HAP-1 (cell line): Measurements from ENCODE around the gene PHLPP1.

ENCODE experiments used
- DNase-seq, 2 experiments: peaks; one replicate each; pipeline ENCODE4 v3.0.0-alpha.2; 2016 to 2020; ENCODE audit warnings: low spot score in 2 of 2
- H3K27me3 ChIP-seq: fragments of 250-450 bp; sonication (Bioruptor Pico); 2 replicates; pipeline ENCODE4 v1.5.1; 2020; ENCODE audit warnings: low read depth, mild to moderate bottlenecking, moderate library complexity
- H3K36me3 ChIP-seq: fragments of 250-450 bp; sonication (Bioruptor Pico); replicated peaks from 2 replicates; pipeline ENCODE4 v1.5.1; 2020; ENCODE audit warnings: mild to moderate bottlenecking
- H3K4me1 ChIP-seq: fragments of 250-450 bp; sonication (Bioruptor Pico); 2 replicates; pipeline ENCODE4 v1.5.1; 2020; ENCODE audit warnings: mild to moderate bottlenecking
- H3K4me3 ChIP-seq: fragments of 250-450 bp; sonication (Bioruptor Pico); 2 replicates; pipeline ENCODE4 v1.5.1; 2020; ENCODE audit warnings: mild to moderate bottlenecking, moderate library complexity
- H3K9me3 ChIP-seq: fragments of 250-450 bp; sonication (Bioruptor Pico); 2 replicates; pipeline ENCODE4 v1.5.1; 2020; ENCODE audit warnings: mild to moderate bottlenecking, moderate library complexity
- in situ Hi-C: fragments of 300-500 bp; cut with MboI; formaldehyde crosslinking; loops from 3 replicates; pipeline ENCODE4 v1.14.3; 2020; ENCODE audit warnings: low sequenced_read_pairs, inconsistent platforms, mixed read lengths

Gene PHLPP1

DNA sequence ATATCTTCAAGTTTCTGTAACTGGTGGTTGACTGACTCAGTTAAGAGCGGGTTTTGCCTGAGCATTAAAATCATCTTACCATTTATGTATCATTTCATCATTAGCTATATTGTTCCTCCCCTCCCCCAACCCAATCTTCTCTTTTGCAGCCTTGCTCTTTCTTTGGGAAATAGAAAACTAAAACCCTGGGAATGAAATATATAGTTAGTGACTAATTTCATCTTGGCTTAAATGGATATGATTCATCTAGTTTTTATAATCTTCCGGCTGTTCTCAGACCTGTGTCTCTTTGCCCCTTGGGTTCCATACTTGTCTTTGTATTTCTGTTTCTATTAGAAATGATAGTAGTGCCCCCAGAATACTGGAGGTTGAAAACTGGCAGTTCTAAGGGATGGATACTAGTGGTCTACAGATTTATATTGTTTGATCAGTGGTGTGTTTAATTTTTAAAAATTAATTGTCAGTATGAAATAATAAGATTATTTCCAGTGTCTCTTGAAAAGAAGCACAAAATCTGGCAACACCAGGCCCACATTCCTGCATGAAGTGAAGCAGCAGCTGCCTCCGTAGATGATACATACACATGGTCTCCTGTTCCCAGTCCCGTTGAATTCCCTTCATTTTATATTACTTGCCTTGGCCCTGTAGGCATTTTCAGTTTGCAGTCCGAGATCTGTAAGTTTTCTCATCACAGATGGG is 44.5 kb downstream of the PHLPP1 start:
- Histone ChIP-seq H3K36me3 (no peaks in the 10 kb centered on the region), H3K4me3 (no peak overlapping the region), H3K27me3 (no peaks in the 10 kb centered on the region), H3K4me1 (peaks cover 17% of the 10 kb centered on the region), H3K9me3 (no peaks in the 10 kb centered on the region)
- in situ Hi-C loops: no loop called here
- no peak for DNase-seq

DNA sequence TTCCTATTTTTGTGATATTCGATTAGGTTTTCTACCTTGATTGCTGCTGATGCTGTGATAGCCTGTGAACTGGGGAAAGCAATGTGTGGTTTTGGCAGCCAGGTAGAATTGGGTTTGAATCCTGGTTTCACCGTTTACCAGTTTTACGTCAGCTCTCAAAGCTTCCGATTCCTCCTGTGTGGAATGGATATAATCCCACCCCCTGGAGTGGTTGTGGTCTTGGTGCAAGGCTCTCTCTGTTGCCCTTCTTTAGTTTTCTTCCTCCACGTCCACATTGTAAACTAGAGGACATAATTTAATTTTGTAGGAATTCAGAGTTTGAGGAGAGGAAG is 45.0 kb downstream of the PHLPP1 start:
- DNase-seq: no peak
- H3K36me3 ChIP-seq: no peaks in the 10 kb centered on the region
- no peaks in the 10 kb centered on the region for H3K27me3 ChIP-seq
- H3K4me1 ChIP-seq: peaks cover 13% of the 10 kb centered on the region
- in situ Hi-C loops: no loop called here
- no peaks in the 10 kb centered on the region for H3K9me3 ChIP-seq
- no peak overlapping the region for H3K4me3 ChIP-seq

DNA sequence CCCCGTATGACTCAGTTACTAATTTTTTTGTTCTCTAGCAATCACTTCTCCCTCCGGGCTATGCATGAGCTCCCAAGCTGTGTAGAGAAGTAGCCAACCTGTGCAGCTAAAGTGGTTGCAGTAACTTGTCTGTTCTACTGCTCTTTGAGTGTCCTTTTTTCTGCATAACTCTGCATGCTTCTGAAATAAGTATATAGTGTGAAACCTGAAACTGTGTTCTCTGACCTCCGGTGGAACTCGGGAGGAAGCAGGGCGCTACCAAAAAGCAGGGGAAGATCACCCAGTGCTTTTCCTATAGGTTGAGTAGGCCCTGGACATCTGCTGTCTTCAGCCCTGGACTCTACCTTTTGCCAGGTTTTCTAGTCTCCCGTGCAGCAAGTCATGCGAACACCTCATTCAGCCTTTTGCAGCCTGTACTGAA is 47.8 kb downstream of the PHLPP1 start:
- H3K4me3 ChIP-seq: no peak overlapping the region
- H3K27me3 ChIP-seq: no peaks in the 10 kb centered on the region
- in situ Hi-C loops: no loop called here
- no peak for DNase-seq
- peaks cover 11% of the 10 kb centered on the region for H3K4me1 ChIP-seq
- no peaks in the 10 kb centered on the region for H3K9me3 ChIP-seq
- H3K36me3 ChIP-seq: no peaks in the 10 kb centered on the region

DNA sequence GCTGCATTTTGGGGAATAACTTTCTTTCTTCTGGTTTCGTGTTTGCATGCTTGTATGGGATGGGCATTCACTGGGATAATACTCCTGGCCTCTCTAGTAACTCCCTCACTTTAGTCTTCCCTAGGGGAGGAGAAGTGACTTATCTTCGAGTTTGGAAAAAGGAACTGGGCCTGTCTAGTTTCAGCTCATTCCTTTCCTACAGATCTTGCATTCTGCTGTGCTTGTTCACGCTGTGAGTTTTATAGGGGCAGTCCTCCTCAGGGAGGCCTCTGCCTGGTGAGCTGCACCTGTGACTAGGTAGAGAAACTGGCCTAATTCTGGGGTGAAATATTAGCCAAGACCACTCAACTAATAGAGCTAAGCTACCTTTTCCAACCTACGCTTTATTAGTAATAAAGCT is 50.9 kb downstream of the PHLPP1 start:
- H3K27me3 ChIP-seq: no peaks in the 10 kb centered on the region
- no peaks in the 10 kb centered on the region; the same call in 1 of the 2 replicates for H3K4me1 ChIP-seq
- H3K36me3 ChIP-seq: no peaks in the 10 kb centered on the region
- no peaks in the 10 kb centered on the region for H3K9me3 ChIP-seq
- H3K4me3 ChIP-seq: no peak overlapping the region
- in situ Hi-C loops: no loop called here
- no peak for DNase-seq

DNA sequence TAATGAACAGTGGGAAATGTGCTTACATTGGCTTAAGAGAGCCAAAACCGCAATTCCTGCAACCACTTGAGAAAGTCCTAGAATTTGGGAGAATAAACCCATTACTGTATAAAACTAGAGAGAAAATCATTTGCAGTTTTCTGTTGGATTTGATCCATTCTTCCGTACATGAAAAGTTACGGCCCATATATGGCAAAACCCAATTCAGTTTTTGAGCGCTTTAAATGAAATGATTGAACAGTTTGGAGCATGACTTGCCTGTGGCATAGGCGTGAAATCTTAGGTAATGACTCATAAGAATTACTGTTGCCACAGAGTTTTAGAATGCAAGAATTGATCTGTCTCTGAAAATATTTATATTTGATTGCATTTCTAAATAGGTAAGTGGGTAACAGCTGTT is 52.0 kb downstream of the PHLPP1 start:
- H3K4me1 ChIP-seq: no peaks in the 10 kb centered on the region; the same call in 1 of the 2 replicates
- no peak overlapping the region for H3K4me3 ChIP-seq
- H3K27me3 ChIP-seq: no peaks in the 10 kb centered on the region
- in situ Hi-C loops: no loop called here
- H3K9me3 ChIP-seq: no peaks in the 10 kb centered on the region
- DNase-seq: no peak
- no peaks in the 10 kb centered on the region for H3K36me3 ChIP-seq

DNA sequence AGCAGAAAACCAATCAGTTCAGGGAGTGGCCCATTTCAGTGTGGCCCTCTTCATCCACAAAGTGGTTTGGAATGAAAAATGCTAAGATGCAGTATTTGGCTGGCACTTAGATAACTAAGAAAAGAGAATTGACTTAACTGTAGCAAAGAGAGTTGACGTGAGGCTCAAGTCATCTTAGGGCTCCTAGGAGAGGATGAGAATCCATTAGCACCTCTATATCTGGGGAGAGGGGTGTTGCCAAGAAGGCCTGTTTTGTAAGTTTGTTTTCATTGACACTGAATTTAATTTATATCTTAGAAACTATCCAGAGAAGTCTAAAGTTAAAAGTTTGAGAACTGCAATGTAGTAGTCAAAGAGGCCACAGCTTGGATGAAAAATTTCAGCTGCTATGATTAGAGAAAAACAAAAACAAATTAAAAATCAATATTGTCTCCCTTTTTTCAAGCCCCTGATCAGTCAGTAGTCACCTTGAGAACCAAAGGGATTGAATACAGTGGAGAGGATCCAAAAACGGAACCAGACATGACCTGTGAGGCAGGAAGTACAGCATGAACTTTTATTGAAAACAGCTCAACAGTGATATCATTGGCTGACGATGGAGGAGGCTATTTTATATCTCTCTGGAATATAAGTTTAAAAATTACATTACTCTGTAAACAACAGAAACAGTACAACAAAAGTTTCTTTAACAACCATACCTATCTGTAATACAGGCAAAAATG is 52.7 kb downstream of the PHLPP1 start:
- Histone ChIP-seq H3K27me3 (no peaks in the 10 kb centered on the region), H3K36me3 (no peaks in the 10 kb centered on the region), H3K4me3 (no peak overlapping the region), H3K4me1 (no peaks in the 10 kb centered on the region; the same call in 1 of the 2 replicates), H3K9me3 (no peaks in the 10 kb centered on the region)
- in situ Hi-C loops: no loop called here
- DNase-seq: no peak

DNA sequence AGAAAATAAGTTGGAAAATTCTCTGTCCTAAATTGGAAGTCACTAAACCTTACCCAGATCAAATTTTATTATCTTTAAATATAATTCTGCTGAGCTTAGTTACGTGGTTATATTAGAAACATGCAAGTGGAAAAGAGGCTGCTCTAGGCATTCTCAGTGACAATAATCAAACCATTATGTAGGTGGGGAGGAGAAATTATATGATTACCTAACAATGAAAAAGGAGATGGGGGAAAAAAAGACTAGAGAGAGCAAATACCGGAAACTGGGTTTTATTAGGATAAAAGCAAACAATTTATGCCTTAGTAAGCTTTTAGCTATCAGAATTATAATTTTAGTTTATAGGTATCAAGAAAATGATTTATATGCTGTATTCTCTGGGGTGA is 53.2 kb downstream of the PHLPP1 start:
- in situ Hi-C loops: no loop called here
- no peaks in the 10 kb centered on the region for H3K27me3 ChIP-seq
- no peaks in the 10 kb centered on the region for H3K36me3 ChIP-seq
- no peaks in the 10 kb centered on the region; the same call in 1 of the 2 replicates for H3K4me1 ChIP-seq
- no peaks in the 10 kb centered on the region for H3K9me3 ChIP-seq
- no peak for DNase-seq
- H3K4me3 ChIP-seq: no peak overlapping the region

DNA sequence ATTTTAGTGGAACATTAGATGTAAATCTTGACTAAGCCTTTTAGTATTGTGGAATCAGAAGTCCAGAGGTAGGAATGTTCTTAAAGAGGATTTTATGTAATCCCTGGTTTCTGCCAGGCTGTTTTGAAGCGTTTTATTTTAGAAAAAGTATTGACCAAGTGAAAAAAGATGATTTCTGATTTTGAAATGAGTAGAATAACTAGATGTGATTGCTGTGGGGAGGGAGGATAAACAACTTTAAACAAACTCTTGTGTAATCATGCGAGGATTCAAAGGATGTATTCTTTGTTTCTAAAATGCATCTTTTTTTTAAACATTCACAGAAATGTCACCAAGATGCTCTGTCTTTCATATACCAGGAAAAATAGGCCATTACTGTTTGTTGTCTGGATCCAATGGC is 53.9 kb downstream of the PHLPP1 start:
- H3K9me3 ChIP-seq: no peaks in the 10 kb centered on the region
- no peaks in the 10 kb centered on the region for H3K36me3 ChIP-seq
- no peak for DNase-seq
- in situ Hi-C loops: no loop called here
- H3K27me3 ChIP-seq: no peaks in the 10 kb centered on the region
- no peak overlapping the region for H3K4me3 ChIP-seq
- H3K4me1 ChIP-seq: peaks cover 5% of the 10 kb centered on the region

DNA sequence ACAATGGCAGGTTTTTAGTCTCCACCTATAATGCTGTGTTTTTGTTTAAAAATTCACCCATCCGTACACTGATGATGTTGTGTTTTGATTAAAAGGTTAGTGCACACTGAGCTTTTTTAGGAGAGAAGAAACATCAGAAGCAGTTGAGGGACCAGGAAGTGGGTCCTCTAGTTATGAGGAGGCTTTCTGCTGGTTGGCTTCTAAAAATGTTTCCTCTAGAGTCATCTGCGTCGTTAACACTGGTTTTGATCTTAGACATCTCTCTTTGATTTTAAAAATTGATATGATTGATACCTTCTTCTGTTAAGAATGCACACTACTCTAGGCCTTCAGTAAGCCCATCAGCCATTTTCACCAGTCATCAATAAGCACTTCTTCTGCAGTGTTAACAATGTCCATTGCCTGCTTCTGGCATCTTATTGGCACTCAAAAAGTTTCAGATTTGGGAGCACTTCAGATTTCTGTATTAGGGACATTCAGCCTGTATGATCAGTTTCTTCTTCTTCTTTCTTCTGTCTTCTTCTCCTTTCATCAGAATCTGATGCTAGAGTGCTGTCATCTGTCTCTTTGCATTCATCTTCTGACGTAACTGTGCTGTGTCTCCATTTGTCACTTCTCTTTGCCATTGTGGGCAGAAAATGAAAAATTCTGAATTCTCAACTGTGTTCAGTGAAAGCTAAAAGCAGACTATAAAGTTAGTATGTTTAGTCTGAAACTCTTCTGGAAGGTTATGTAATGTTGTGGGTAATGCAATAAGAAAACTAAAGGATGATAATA is 56.3 kb downstream of the PHLPP1 start:
- Histone ChIP-seq H3K27me3 (no peaks in the 10 kb centered on the region), H3K9me3 (no peaks in the 10 kb centered on the region), H3K4me1 (peaks cover 17% of the 10 kb centered on the region), H3K4me3 (no peak overlapping the region), H3K36me3 (no peaks in the 10 kb centered on the region)
- in situ Hi-C loops: no loop called here
- DNase-seq: no peak

DNA sequence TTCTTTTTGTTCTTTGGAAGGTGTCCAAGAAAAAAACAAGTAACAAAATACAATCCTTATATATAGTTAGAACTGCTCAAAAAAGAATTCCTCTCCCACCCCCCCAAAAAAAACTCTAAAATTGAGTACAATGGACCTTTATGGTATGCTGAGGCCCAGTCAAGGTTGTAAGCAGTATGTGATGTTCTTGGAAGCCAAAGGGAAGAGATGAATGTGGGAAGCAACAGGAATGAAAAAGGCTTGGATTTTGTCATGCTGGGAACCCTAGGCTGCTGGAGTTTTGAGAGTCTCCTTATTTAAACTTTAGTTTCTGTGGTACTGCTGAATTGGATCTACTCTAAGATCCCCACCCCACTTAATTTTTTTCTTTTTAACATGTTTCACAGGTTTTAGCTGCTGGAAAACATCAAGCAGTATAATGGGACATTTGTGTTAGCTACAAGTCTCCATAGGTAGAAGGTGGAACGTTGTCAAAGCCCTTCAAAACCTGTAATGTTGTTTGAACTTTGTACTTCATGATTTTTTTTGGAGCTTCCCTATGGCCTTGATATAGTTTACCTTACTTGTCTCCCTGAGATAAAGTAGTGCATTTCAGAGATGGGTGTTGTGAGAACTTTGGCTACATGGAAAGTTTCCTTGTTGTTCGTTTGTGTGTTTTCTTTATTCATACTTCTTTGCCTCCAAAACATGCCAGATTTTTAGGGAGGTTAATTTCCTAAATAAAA is 57.7 kb downstream of the PHLPP1 start:
- peaks cover 19% of the 10 kb centered on the region for H3K4me1 ChIP-seq
- in situ Hi-C loops: no loop called here
- no peaks in the 10 kb centered on the region for H3K36me3 ChIP-seq
- no peak for DNase-seq
- H3K9me3 ChIP-seq: no peaks in the 10 kb centered on the region
- H3K4me3 ChIP-seq: no peak overlapping the region
- no peaks in the 10 kb centered on the region for H3K27me3 ChIP-seq

DNA sequence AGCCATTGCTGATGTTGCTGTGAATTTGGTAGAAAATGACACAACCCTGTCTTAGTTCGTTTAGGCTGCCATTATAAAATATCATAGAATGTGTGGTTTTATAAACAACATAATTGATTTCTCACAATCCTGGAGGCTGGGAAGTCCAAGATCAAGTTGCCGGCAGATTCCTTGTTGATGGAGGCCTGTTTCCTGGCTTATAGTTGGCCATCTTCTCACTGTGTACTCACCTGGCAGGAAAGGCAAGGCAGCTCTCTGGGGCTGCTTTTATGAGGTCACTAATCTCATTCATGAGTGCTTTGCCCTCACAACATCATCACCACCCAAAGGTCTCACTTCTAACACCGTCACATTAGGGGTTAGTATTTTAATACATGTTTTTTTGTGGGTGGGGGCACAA is 58.4 kb downstream of the PHLPP1 start:
- no peaks in the 10 kb centered on the region for H3K27me3 ChIP-seq
- no peaks in the 10 kb centered on the region for H3K9me3 ChIP-seq
- DNase-seq: no peak
- in situ Hi-C loops: no loop called here
- peaks cover 25% of the 10 kb centered on the region for H3K4me1 ChIP-seq
- no peaks in the 10 kb centered on the region for H3K36me3 ChIP-seq
- no peak overlapping the region for H3K4me3 ChIP-seq

DNA sequence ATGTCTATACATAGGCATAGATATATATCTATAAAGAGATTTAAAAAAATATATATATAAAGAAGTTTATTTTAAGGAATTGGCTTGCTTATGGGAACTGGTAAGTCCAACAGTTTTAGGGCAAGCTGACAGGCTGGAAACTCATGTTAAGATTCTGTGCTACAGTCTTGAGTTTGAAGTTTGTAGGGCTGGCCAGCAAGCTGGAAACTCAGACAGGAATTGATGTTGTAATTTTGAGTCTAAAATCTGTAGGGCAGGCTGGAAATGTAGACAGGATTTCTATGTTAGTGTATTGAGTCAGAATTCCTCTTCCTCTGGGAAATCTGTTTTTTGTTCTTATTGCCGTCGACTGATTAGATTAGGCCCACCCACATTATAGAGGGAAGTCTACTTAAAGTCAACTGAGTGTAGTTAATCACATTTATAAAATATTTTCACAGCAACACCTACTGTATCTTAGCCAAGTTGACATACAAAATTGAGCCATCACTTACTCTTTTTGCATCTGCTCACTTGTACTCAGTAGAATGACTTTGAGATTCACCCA is 60.8 kb downstream of the PHLPP1 start:
- DNase-seq: no peak
- H3K27me3 ChIP-seq: no peaks in the 10 kb centered on the region
- H3K9me3 ChIP-seq: no peaks in the 10 kb centered on the region
- no peaks in the 10 kb centered on the region for H3K36me3 ChIP-seq
- in situ Hi-C loops: no loop called here
- H3K4me1 ChIP-seq: peaks cover 33% of the 10 kb centered on the region
- H3K4me3 ChIP-seq: no peak overlapping the region

DNA sequence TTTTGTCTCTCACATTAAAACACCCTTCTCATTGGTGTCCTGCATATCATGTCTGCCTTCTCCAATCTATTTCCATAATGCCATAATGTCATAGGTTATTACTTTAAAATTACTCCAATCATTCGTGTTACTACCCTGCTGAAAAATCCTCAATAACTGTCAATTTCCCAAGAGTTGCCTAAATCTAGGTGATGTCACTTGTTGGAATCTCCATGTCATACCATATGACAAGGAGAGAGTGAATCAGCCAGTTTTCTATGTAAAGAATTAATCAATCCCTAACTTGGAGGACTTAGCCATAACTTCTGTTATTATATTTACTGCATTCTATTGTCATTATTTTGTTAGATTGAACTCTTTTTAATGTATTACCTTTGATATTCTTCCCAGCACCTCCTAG is 62.5 kb downstream of the PHLPP1 start:
- Histone ChIP-seq H3K27me3 (no peaks in the 10 kb centered on the region), H3K4me1 (peaks cover 41% of the 10 kb centered on the region), H3K36me3 (no peaks in the 10 kb centered on the region), H3K9me3 (no peaks in the 10 kb centered on the region), H3K4me3 (no peak overlapping the region)
- in situ Hi-C loops: no loop called here
- no peak for DNase-seq
